ENCODE measurements around the gene CDC37.
A peak's percentile ranks its signal among the peaks of the same experiment; 100 is the strongest.

CDC37 gene

DNA sequence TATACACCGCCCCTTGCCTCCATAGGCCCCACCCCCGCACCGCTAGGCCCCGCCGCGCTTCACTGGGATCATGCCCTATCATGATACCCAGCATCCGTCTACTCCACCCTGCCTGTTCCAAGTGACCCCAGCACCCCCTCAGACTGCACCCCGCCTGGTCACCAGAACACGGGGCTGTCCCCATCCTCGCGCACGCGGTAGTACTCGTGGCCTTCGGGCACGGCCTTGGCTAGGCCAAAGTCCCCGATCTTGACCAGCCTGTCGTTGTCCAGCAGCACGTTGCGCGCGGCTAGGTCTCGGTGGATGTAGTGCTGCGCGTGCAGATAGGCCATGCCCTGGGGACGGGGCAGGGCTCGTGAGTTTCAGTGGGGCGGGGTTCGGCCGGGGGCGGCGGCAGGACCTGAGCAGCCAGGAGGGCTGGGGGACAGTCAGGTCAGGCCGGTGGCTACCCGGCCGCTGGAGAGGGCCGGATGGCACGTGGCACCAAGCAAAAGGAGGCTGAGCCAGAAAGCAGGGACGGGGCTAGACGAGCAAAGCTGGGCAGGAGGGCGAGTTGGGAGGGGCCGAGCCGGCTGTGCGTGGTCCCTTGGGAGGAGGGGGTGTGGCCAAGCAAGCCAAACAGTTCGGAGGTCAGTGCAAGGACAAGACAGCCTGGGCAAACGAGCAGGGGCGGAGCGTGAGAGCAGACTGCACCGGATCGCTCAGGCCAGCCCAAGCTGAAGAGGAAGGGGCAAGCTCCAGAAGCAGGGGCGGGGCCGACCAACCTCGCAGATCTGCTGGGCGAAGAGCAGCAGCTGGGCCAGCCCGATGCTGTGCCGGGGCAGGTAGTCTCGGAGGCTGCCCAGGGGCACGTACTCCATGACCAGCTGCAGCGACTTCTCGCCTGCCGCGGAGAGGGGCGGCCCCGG, 50.3 kb downstream of the CDC37 start:
- DNase-seq: no peak

DNA sequence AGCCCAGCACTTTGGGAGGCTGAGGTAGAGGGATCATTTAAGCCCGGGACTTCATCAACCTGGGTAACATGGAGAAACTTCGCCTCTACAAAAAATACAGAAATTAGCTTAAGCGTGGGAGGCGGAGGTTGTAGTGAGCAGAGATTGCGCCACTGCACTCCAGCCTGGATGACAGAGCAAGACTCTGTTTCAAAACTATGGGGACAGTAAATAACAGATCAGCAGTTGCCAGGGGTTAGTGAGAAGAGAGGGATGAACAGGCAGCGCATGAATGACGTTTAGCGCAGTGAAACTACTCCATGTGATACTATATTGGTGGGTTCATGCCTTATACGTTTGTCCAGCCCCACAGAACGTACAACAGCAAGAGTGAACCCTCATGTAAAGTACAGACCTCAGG, 56.8 kb downstream of the CDC37 start:
- peak; percentile 90 to 95 for DNase-seq

DNA sequence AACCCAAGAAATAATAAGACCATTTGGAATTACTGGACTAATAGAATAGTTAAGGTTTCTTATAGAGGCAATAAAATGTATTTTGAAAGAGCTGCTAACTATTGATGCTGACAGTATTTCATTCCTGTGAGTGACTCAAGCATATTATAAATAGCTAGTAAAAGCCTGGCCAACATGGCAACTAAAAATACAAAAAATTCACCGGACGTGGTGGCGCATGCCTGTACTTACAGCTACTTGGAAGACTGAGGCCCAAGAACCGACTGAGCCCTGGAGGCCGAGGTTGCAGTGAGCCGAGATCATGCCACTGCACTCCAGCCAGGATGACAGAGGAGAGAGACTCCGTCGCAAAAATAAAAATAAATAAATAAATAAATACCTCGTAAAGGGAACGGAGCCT, 58.6 kb downstream of the CDC37 start:
- DNase-seq: no peak

DNA sequence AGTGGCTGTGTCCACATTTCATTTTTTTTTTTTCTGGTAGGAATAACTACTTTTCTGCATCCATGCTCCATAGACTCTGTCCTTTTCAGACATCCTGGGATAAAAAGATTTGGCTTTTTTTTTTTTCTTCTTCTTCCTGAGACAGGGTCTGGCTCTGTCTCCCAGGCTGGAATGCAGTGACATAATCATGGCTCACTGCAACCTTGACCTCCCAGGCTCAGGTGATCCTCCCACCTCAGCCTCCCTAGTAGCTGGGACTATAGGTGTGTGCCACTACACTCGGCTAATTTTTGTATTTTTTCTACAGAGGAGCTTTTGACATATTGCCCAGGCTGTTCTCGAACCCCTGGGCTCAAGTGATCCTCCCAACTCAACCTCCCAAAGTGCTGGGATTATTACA, 59.8 kb downstream of the CDC37 start:
- DNase-seq: no peak

Data from inflammatory macrophage (primary cell).